HG03378 (cell line): Measurements from ENCODE around the gene CYP21A2.

Experiments used
- ATAC-seq: cut with Tn5 transposase; IDR thresholded peaks from one replicate; pipeline ENCODE4 v1.9.1; 2021; ENCODE audit warnings: mild to moderate bottlenecking, moderate library complexity; ENCODE audit not compliant: unreplicated experiment

Gene CYP21A2

DNA sequence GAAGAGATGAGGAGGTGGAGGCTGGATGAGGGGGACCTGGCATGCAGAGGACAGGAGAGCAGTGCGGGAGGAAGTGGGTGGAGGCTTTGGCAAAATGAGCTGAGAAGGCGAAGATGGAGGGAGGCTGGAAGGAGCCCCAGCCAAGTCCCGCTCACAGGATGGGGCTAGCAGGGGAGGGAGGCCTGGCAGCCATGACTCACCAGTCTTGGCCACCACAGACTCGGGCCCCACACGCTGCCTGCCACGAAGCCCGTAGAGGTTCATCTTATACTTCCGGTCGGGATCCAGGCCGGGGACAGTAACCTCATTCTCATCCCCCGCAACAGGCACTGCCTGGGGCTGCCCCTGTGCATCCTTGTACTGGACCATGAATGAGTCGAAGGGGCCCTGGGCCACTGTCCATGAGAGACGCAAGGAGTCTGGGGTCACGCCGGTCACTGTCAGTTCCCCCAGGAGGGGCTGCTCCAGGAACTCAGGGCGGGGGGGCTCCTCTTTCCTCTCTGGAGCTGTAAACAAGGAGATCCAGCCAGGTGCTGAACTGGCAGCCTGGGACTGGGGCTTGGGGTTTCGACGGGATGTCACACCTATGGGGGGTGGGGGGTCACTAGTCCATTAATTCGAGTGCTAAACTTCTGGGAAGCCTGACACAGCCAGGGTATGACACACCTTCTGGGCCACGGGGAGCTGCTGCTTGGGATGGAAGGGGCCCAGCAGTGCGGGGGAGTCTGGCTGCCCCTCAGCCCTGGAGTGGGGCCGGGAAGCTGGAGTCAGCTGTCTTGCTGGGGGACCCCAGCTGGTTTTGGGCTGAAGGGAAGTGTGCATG is 43.2 kb downstream of the CYP21A2 start:
- no peak for ATAC-seq

DNA sequence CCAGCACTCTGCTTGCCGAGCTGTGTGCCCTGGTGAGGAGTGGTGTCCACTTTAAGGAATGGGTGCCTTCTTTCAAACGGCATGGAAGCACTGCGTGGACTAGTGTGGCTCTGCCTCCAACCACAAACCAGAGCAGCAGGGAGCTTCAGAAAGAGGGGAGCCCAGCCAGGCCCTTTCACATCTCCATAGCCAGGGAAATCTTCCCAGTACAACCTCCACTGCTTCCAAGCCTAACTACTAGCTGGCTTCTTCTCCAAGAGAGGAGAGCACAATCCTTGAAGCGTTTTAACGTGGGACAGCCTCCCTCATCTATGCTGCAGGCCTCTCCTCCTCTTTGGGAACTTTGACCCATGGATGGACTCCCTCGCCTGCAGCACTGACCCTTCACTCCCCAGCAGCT is 44.3 kb downstream of the CYP21A2 start:
- no peak for ATAC-seq

DNA sequence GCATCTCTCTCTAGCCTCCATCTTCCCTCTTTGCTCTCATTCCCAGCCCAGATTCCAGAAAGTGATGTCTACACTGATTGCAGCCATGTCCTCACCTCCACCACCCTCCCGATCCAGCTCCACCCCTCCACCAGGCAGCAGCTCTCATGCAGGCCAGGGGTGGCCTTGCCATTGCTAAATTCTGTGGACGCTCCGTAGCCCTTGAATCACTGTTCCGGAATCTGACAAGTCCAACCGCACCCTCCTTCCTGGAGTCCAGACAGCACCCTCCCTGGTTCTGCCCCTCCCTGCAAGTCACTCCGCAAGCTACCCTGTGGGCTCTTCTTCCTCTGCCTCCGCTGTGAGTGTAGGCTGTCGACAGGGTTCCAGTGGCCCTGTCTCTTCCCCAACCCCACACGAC is 44.7 kb downstream of the CYP21A2 start:
- ATAC-seq = no peak

DNA sequence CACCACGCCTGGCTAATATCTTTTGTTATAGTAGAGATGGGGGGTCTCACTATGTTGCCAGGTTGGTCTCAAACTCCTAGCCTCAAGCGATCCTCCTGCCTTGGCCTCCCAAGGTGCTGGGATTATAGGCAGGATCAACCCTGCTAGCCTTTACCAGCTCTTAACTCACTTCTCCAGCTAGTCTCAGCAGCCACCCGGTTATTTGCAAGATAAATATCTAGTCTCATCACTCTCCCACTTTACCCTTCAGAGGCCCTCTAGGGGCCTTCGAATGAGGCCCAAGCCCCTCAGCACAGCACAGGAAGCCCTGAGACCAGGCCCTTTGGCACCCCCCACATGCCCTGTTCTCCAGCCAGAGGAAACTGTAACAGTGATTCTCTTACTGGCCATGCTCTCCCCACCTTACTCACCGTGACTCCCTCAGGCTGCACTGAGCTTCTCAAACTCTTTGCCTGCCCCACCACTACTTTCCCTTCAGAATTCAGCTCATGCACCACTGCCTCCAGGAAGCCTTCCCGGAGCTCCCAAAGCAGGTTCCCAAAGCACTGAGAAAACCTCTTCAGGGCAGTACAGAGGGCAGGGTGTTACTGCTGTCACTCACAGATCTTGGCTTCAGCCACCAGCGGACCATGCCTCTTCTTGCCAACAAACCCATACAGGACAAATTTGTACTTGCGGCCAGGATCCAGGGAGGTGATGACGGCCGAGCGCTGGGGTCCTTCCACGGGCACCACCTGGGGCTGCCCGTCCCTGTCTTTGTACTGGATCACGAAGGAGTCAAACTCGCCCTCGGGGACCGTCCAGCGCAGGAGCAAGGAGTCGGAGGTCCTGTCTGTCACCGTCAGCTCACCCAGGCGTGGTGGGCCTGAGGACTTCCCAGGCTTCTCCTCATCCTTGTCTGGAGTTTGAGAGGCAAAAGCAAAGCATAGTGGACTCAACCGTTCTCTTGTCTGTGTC is 45.9 kb downstream of the CYP21A2 start:
- no peak for ATAC-seq

DNA sequence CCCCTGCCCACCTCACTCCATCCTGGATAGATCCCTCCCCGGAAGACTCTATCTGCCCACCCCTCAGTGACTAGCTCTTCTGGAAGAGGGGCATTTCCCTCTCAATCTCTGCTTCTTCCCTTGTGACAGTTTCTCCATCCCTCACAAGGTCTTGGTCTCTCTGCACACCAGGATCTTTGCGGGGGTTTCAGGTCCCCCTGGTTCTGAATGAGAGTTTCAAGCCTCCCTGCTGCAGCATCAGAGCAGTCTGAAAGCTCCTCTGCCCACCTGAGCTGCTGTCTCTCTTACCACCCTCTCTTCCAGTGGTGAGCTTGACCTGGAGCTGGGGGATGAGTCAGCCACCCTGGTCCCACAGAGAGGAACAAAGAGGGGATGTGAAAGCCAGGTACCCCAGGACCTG is 46.6 kb downstream of the CYP21A2 start:
- ATAC-seq = no peak

DNA sequence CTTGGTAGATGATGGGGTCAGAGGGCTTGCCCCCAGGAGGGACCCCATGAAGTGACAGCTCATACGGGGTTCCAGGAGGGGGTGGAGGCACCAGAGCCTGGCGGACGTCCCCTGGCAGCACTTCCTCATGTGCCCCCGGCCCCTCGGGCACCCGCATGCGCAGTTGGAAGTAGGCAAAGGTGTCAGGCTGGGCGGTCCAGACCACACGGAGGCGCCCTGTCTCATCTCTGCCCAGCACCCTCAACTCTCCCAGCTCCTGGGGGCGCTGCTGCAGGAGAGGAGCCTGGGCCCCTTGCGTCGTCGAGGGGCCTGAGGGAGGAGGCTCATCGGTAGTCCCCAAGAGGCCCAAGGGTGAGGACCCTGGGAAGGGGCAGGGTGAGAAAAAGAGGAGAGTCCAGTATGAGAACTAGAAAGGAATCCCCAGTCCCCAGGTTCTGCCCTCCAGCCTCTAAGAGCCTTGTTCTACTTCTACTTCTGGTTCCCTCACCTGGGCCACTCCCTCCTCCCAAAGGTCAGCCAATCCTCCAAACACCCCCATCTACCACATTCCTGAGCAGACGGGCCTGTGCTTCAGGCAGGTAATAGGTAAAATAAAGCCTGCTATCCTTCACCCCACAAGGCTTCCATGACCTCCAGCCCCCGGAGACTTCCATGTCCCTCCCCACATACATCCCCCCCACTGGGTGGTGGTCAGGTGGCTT is 47.7 kb downstream of the CYP21A2 start:
- no peak for ATAC-seq

DNA sequence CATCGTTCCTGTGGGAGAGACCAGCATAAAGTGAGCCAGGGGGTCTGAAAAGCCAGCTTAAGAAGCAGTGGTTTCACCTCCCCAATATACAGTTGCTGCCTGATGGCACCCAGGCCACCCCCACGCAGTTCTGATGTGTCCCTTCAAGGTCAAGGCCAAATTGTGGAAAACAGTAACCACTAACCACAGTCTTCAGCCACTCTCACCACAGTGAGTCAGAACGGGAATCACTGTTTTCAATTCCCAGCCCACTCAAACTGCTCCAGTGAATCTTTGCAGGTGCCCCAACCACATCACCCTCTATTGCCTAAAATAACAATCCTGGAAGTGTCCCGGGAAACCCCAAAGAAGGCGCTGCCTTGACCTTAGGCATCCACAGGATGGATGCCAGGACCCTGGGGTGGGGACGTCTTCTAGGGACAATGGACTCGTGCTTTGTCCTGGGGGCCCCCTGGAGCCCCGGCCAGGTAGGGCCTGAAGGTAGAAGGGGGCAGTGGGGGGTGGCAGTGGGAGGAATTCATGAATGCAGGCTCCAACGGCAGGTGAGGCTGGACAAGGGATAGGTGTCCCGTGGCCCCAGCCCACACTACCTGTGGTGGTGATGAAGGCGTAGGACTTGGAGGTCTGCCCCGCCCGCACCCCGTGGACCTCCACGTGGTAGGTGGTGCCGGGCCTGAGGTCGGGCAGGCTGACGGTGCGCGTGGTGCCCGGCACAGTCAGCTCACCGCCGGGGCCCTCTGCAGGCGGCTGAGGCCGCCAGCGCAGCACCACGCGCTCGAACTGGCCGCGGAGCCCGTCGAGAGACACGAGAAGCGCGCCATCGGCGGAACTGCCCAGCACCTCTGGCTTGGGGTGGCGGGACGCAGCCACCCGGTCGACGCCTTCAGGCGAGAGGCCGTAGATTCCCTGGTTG is 48.7 kb downstream of the CYP21A2 start:
- ATAC-seq = no peak

DNA sequence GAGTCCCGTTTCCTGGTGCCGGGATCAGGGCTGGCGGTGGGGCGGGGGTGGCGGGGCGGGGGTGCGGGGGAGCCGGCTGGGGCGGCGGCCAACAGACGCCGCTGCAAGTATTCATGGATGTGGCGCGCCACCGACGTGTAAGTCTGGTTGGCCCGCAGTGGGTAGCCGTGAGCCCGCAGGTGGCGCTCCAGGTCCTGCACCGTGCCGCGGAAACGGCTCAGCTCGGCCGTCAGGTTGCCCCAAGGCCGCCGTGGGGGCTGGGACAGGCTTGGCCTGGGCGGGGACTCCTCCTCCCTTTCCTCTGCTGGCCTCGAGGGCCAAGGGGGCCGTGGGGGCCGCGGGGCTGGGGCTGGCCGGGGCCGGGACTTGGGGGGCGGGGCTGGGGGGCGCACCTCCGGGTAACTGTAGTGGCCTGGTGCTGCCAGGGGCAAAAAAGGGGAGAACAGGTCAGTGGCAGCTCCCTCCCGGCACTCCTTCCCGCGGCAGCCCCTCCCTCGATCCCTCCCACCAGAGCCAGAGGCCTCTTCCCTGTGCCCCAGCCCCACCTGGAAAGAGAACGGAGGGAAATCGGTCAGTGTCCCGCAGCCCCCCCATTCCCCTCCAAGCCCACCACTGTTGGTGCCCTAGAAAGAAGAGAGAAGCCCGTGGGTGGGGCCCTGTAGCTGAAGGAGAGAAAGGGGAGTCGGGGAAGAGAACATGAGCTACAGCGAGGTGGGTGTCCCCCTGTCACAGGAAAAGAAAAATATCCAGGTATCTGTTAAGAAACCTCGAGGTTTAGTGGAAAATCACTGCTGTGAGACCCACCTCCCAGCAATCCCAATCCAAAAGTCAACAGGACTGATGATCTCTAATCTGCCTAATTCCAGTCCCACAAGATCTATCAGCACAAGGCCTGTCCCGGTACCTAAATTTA is 49.6 kb downstream of the CYP21A2 start:
- ATAC-seq = no peak

DNA sequence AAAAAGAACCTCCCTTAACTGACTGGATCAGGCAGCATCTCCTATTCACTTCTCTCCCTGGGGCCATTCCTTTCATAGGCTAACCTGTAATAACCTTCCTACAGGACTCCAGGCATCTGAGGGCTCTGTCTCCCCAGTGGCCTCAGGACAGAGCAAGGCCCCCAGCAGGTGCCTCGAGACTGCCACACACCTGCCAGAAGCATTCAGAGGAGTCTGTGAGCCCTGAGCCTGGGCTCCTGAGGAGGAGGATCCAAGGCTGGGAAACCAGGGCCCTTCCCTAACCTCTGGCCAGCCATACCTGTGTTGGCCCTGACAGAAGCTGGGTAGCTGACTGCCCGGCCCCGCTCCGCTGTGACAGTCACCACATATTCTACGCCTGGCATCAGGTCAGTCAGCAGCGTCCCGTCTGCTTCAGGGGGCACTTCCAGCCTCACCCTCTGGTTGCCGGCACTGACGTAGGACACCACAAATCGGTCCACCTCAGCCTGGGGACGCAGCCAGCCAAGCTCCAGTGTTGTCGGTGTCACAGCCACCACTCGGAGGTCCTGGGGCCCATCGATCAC is 50.4 kb downstream of the CYP21A2 start:
- ATAC-seq = no peak

DNA sequence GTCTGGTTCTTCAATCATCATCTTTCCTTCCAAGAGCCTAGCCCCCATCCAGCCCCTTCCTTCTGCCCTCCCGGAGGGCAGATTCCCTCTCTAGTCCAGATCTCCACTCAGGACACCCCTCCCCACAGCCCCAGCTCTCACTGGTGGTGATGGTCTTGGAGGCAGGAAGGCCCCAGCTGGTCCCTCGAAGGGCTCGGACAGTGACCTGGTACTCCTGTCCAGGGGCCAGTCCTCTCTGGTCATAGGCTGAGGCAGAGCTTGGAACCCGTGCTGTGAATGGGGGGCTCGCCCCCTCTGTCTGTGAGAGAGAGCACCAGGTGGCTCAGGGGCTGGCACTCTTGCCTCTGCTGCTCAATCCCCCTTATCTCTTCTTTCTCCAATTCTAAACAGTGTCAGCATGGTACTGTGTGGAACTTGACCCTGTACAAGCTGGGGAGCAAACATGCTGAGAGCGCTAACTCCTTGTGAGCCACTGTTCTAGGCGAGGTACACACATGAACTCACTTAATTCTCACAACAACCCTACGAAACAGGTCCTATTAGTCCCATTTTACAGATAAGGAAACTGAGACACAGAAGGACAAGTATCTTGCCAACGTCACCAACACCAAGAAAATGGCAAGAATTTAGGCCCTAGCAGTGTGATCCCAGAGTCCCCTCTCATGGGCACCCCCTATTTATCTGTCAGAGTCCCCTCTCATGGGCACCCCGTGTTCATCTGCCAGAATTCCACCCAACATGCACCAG is 51.0 kb downstream of the CYP21A2 start:
- no peak for ATAC-seq
